ENCODE measurements around the gene REXO1.
"Not testable (repeated sequence)": the region's sequence is repeated elsewhere in the genome, so short reads cannot be mapped to it uniquely, and the experiment has no call there.

Gene REXO1

DNA sequence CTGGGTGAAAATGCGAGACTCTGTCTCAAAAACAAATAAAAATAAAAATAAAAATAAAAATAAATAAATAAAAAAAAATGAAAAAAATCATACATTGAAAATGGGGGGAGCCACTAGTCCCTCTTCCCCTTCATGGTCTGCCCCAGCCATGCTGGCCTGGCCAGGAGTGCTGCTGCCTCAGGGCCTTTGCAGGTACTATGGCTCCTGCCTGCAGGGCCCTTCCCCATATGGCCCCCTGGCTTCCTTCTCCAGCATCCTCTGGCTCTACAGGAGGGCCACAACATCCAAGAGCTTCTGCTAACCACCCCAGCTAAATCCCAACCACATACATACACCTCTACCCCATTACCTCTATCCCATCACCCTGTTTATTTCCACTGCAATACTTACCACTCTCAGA is 41.6 kb upstream of the REXO1 start:
- no CpG with 5 or more reads among the region's 1 CpG for WGBS
- Histone ChIP-seq H2BK120ac (ENCODE audit: low read depth, low read length) (no peak overlapping the region), H2BK12ac (ENCODE audit: low read length in 2 of 2) (no peak overlapping the region), H3K4me2 (ENCODE audit: low read length, poor library complexity, severe bottlenecking) (no peak overlapping the region), H3K14ac (ENCODE audit: low read length in 2 of 2) (no peak overlapping the region), H3K9me3 (ENCODE audit: control insufficient read depth, low read length) (no peaks in the 10 kb centered on the region), H3K23ac (ENCODE audit: low read length in 2 of 2) (no peak overlapping the region), H3K18ac (ENCODE audit: low read depth in 1 of 2, low read length in 2 of 2) (no peak overlapping the region), H3K4me3 (ENCODE audit: insufficient read depth in 1 of 2, low read depth in 1 of 2, low read length in 2 of 2) (no peak overlapping the region), H3K79me1 (replicated peaks; ENCODE audit: low read length, poor library complexity, severe bottlenecking) (no peaks in the 10 kb centered on the region), H3K36me3 (ENCODE audit: control insufficient read depth in 1 of 2, insufficient read depth in 2 of 2, low read depth in 1 of 2, low read length in 2 of 2) (no peaks in the 10 kb centered on the region), H2AFZ (ENCODE audit: low read depth, low read length) (no peak overlapping the region), H3K4ac (ENCODE audit: low read depth in 1 of 2, low read length in 2 of 2) (no peak overlapping the region), H4K91ac (ENCODE audit: low read length) (no peak overlapping the region), H3K4me1 (ENCODE audit: control insufficient read depth, insufficient read depth, low read depth, low read length) (no peaks in the 10 kb centered on the region), H2BK5ac (ENCODE audit: low read depth, low read length, poor library complexity, severe bottlenecking) (no peak overlapping the region), H2BK15ac (ENCODE audit: low read depth, poor library complexity, severe bottlenecking) (no peak overlapping the region), H3K9ac (ENCODE audit: low read length) (no peak overlapping the region), H2AK5ac (ENCODE audit: low read length, severe bottlenecking) (no peak overlapping the region), H3K27me3 (ENCODE audit: control insufficient read depth in 1 of 2, insufficient read depth in 1 of 2, low read length in 2 of 2) (no peaks in the 10 kb centered on the region), H3K27ac (ENCODE audit: low read length, poor library complexity, severe bottlenecking) (no peak overlapping the region), H4K8ac (ENCODE audit: low read length) (no peak overlapping the region)
- DNase-seq, result no peak

DNA sequence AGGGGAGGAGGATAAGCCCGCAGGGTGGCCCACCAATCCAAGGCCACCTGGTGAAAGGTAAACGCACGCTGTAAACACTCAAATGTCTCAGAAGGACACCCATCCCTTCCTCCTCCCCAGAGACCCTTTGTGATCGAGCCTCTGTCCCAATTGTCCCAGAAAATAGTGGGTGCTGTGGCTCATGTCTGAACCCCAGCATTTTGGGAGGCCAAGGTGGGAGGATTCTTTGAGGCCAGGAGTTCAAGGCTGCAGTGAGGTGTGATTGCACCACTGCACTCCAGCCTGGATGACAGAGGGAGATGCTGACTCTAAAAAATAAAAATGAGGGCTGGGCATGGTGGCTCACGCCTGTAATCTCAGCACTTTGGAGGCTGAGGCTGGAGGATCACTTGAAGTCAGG is 40.1 kb upstream of the REXO1 start:
- Histone ChIP-seq H3K4ac (ENCODE audit: low read depth in 1 of 2, low read length in 2 of 2) (no peak overlapping the region), H3K18ac (ENCODE audit: low read depth in 1 of 2, low read length in 2 of 2) (no peak overlapping the region), H3K27ac (ENCODE audit: low read length, poor library complexity, severe bottlenecking) (no peak overlapping the region), H4K91ac (ENCODE audit: low read length) (no peak overlapping the region), H3K27me3 (ENCODE audit: control insufficient read depth in 1 of 2, insufficient read depth in 1 of 2, low read length in 2 of 2) (no peaks in the 10 kb centered on the region), H3K9me3 (ENCODE audit: control insufficient read depth, low read length) (no peaks in the 10 kb centered on the region), H3K23ac (ENCODE audit: low read length in 2 of 2) (no peak overlapping the region), H3K4me1 (ENCODE audit: control insufficient read depth, insufficient read depth, low read depth, low read length) (peaks cover 11% of the 10 kb centered on the region), H2BK12ac (ENCODE audit: low read length in 2 of 2) (no peak overlapping the region), H2BK15ac (ENCODE audit: low read depth, poor library complexity, severe bottlenecking) (no peak overlapping the region), H3K9ac (ENCODE audit: low read length) (no peak overlapping the region), H2BK5ac (ENCODE audit: low read depth, low read length, poor library complexity, severe bottlenecking) (no peak overlapping the region), H2AK5ac (ENCODE audit: low read length, severe bottlenecking) (no peak overlapping the region), H3K79me1 (replicated peaks; ENCODE audit: low read length, poor library complexity, severe bottlenecking) (no peaks in the 10 kb centered on the region), H3K36me3 (ENCODE audit: control insufficient read depth in 1 of 2, insufficient read depth in 2 of 2, low read depth in 1 of 2, low read length in 2 of 2) (peaks cover 0 to 4% of the 10 kb centered on the region in 2 experiments), H4K8ac (ENCODE audit: low read length) (no peak overlapping the region), H3K4me2 (ENCODE audit: low read length, poor library complexity, severe bottlenecking) (no peak overlapping the region), H3K14ac (ENCODE audit: low read length in 2 of 2) (no peak overlapping the region), H3K4me3 (ENCODE audit: insufficient read depth in 1 of 2, low read depth in 1 of 2, low read length in 2 of 2) (no peak overlapping the region), H2BK120ac (ENCODE audit: low read depth, low read length) (no peak overlapping the region), H2AFZ (ENCODE audit: low read depth, low read length) (no peak overlapping the region)
- WGBS, result 89% methylated on average over 3 of the region's 5 CpGs
- no peak for DNase-seq

DNA sequence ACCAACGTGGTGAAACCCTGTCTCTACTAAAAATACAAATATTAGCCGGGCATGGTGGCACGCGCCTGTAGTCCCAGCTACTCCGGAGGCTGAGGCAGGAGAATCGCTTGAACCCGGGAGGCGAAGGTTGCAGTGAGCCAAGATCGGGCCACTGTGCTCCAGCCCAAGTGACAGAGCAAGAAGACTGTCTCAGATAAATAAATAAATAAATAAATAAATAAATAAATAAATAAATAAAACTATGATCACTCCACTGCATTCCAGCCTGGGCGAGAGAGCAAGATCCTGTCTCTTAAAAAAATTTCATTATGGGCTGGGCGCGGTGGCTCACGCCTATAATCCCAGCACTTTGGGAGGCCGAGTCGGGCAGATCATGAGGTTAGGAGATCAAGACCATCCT is 38.1 kb upstream of the REXO1 start:
- DNase-seq; H2BK15ac ChIP-seq (ENCODE audit: low read depth, poor library complexity, severe bottlenecking); H2AK5ac ChIP-seq (ENCODE audit: low read length, severe bottlenecking); H3K9ac ChIP-seq (ENCODE audit: low read length); H3K4ac ChIP-seq (ENCODE audit: low read depth in 1 of 2, low read length in 2 of 2); H4K91ac ChIP-seq (ENCODE audit: low read length); H3K27ac ChIP-seq (ENCODE audit: low read length, poor library complexity, severe bottlenecking); H2AFZ ChIP-seq (ENCODE audit: low read depth, low read length); H3K4me2 ChIP-seq (ENCODE audit: low read length, poor library complexity, severe bottlenecking); H2BK12ac ChIP-seq (ENCODE audit: low read length in 2 of 2); H3K9me3 ChIP-seq (ENCODE audit: control insufficient read depth, low read length); H3K18ac ChIP-seq (ENCODE audit: low read depth in 1 of 2, low read length in 2 of 2); H3K14ac ChIP-seq (ENCODE audit: low read length in 2 of 2); H3K23ac ChIP-seq (ENCODE audit: low read length in 2 of 2); H2BK5ac ChIP-seq (ENCODE audit: low read depth, low read length, poor library complexity, severe bottlenecking); H3K4me3 ChIP-seq (ENCODE audit: insufficient read depth in 1 of 2, low read depth in 1 of 2, low read length in 2 of 2); H4K8ac ChIP-seq (ENCODE audit: low read length); H3K79me1 ChIP-seq (replicated peaks; ENCODE audit: low read length, poor library complexity, severe bottlenecking); H2BK120ac ChIP-seq (ENCODE audit: low read depth, low read length); H3K27me3 ChIP-seq (ENCODE audit: control insufficient read depth in 1 of 2, insufficient read depth in 1 of 2, low read length in 2 of 2): not testable (repeated sequence)
- H3K4me1 ChIP-seq (ENCODE audit: control insufficient read depth, insufficient read depth, low read depth, low read length), result peaks cover 27% of the 10 kb centered on the region
- WGBS, result 97% methylated on average over 14 of the region's 15 CpGs
- H3K36me3 ChIP-seq (ENCODE audit: control insufficient read depth in 1 of 2, insufficient read depth in 2 of 2, low read depth in 1 of 2, low read length in 2 of 2), result peaks cover 0 to 13% of the 10 kb centered on the region in 2 experiments

DNA sequence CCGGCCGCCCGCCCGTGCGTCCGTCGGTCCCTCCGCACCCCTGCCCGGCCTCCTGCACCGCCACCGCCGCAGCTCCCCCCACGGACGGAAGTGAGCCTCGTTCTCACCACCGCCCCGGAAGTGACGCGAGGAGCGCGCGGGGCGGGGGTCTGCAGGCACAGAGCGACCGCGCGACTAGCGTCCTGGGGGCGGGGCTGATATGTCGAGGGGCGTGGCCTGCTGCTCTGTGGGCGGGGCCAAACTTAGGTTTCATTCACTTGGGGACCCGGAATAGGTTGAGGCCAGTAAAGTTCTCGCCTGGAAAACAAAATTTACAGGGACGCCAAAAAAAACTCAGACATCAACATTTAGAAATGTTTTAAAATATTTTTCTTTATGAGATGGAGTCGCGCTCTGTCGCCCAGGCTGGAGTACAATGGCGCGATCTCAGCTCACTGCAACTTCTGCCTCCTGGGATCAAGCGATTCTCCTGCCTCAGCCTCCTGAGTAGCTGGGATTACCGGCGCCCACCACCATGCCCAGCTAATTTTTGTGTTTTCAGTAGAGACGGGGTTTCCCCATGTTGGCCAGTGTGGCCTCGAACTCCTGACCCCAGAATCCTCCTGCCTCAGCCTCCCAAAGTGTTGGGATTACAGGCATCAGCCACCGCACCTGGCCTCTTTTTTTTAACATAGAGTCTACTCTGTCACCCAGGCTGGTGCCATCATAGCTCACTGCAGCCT is 37.3 kb upstream of the REXO1 start, which contains the start of gene ABHD17A:
Gene ABHD17A, minus strand, starts transcription at position 99 of the 722 bp plus-strand sequence. CDS start 3,930 bp downstream, outside the sequence.
- H3K18ac ChIP-seq (ENCODE audit: low read depth in 1 of 2, low read length in 2 of 2), result peak within 1 kb of the TSS; percentile 80 to 91
- not testable (repeated sequence) for H3K9me3 ChIP-seq (ENCODE audit: control insufficient read depth, low read length); H4K8ac ChIP-seq (ENCODE audit: low read length); H2AK5ac ChIP-seq (ENCODE audit: low read length, severe bottlenecking); H2BK15ac ChIP-seq (ENCODE audit: low read depth, poor library complexity, severe bottlenecking); H3K27me3 ChIP-seq (ENCODE audit: control insufficient read depth in 1 of 2, insufficient read depth in 1 of 2, low read length in 2 of 2); H2BK5ac ChIP-seq (ENCODE audit: low read depth, low read length, poor library complexity, severe bottlenecking); H2AFZ ChIP-seq (ENCODE audit: low read depth, low read length); H3K79me1 ChIP-seq (replicated peaks; ENCODE audit: low read length, poor library complexity, severe bottlenecking)
- peak within 1 kb of the TSS; percentile 89 to 98 for H3K4ac ChIP-seq (ENCODE audit: low read depth in 1 of 2, low read length in 2 of 2)
- peak within 1 kb of the TSS; percentile 68 for H3K4me2 ChIP-seq (ENCODE audit: low read length, poor library complexity, severe bottlenecking)
- H3K4me1 ChIP-seq (ENCODE audit: control insufficient read depth, insufficient read depth, low read depth, low read length), result peaks cover 29% of the 10 kb centered on the region
- H2BK120ac ChIP-seq (ENCODE audit: low read depth, low read length), result peak within 1 kb of the TSS; percentile 68
- peak; percentile 91 for DNase-seq
- H3K27ac ChIP-seq (ENCODE audit: low read length, poor library complexity, severe bottlenecking), result peak within 1 kb of the TSS; percentile 7
- H2BK12ac ChIP-seq (ENCODE audit: low read length in 2 of 2), result peak within 1 kb of the TSS in 1 of 2 experiments; percentile 25
- H3K36me3 ChIP-seq (ENCODE audit: control insufficient read depth in 1 of 2, insufficient read depth in 2 of 2, low read depth in 1 of 2, low read length in 2 of 2), result peaks cover 0 to 19% of the 10 kb centered on the region in 2 experiments
- 26% methylated on average over 39 of the region's 46 CpGs for WGBS
- peak within 1 kb of the TSS in 1 of 2 experiments; percentile 85 for H3K23ac ChIP-seq (ENCODE audit: low read length in 2 of 2)
- peak within 1 kb of the TSS; percentile 76 for H4K91ac ChIP-seq (ENCODE audit: low read length)
- H3K14ac ChIP-seq (ENCODE audit: low read length in 2 of 2), result peak within 1 kb of the TSS in 1 of 2 experiments; percentile 87
- peak within 1 kb of the TSS; percentile 94 for H3K9ac ChIP-seq (ENCODE audit: low read length)
- peak within 1 kb of the TSS; percentile 90 to 91 for H3K4me3 ChIP-seq (ENCODE audit: insufficient read depth in 1 of 2, low read depth in 1 of 2, low read length in 2 of 2)

Data from mesenchymal stem cell (in vitro differentiated cells and primary cell).